ENCODE measurements around the gene TBC1D5. TPM values are rescaled to one million over a fixed set of nuclear protein-coding genes. Genes with fewer than 3 reads are reported as not detected.

Gene TBC1D5
- total and polyA plus RNA-seq, 2 of the 8 experiments (the other 6 are each of a cell fraction or from before 2014, with no cell fraction given), result 11.0 to 22.9 TPM

GRCh38 chr3:17227472-17227871, 515.0 kb downstream of the TBC1D5 start (continued):
- TF ChIP-seq, protein P1, sequence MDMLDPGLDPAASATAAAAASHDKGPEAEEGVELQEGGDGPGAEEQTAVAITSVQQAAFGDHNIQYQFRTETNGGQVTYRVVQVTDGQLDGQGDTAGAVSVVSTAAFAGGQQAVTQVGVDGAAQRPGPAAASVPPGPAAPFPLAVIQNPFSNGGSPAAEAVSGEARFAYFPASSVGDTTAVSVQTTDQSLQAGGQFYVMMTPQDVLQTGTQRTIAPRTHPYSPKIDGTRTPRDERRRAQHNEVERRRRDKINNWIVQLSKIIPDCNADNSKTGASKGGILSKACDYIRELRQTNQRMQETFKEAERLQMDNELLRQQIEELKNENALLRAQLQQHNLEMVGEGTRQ (IDR thresholded peaks at IDR 0.05; ENCODE audit: low read length), result no peak
- no peak for TF ChIP-seq EZH2 (IDR thresholded peaks at IDR 0.05; ENCODE audit: low read depth, low read length, severe bottlenecking)
- TF ChIP-seq CHD2 (IDR thresholded peaks at IDR 0.05; ENCODE audit: low read length), result no peak
- TF ChIP-seq SAP30 (IDR thresholded peaks at IDR 0.05; ENCODE audit: insufficient read depth, insufficient replicate concordance, low read length), result no peak
